Peyer's patch (tissue), 4 donors: ENCODE measurements around the gene PCDHB16.
"Not testable (repeated sequence)": the region's sequence is repeated elsewhere in the genome, so short reads cannot be mapped to it uniquely, and the experiment has no call there.

Experiments used
- CTCF ChIP-seq, 6 experiments: fragments of 450-650 bp in 4 of 6; fragments of 200-600 bp in 2 of 6; sonication (generic) in 1 of 6; IDR thresholded peaks; one replicate each; pipeline ENCODE4 v1.5.1; 2017 to 2019; ENCODE audit warnings: antibody characterized with exemption in 6 of 6, mild to moderate bottlenecking in 3 of 6, moderate library complexity in 1 of 6
- POLR2A ChIP-seq, 2 donors: fragments of 450-650 bp; IDR thresholded peaks; one replicate each; pipeline ENCODE4 v1.5.1; 2017; ENCODE audit warnings: antibody characterized with exemption in 2 of 2, mild to moderate bottlenecking in 2 of 2, moderate library complexity in 2 of 2

DNA sequence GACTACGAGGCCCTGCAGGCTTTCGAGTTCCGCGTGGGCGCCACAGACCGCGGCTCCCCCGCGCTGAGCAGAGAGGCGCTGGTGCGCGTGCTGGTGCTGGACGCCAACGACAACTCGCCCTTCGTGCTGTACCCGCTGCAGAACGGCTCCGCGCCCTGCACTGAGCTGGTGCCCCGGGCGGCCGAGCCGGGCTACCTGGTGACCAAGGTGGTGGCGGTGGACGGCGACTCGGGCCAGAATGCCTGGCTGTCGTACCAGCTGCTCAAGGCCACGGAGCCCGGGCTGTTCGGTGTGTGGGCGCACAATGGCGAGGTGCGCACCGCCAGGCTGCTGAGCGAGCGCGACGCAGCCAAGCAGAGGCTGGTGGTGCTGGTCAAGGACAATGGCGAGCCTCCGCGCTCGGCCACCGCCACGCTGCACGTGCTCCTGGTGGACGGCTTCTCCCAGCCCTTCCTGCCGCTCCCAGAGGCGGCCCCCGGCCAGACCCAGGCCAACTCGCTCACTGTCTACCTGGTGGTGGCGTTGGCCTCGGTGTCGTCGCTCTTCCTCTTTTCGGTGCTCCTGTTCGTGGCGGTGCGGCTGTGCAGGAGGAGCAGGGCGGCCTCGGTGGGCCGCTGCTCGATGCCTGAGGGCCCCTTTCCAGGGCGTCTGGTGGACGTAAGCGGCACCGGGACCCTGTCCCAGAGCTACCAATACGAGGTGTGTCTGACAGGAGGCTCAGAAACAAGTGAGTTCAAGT lies 2.1 kb downstream of the PCDHB16 start:
- not testable (repeated sequence) for TF ChIP-seq CTCF, POLR2A (IDR thresholded peaks at IDR 0.05)
